ENCODE data around the gene TFF3. TPM values are rescaled to one million over a fixed set of nuclear protein-coding genes. Genes with fewer than 3 reads are reported as not detected.

TFF3 gene
- polyA plus RNA-seq, 3 donors = 0.07 TPM; not detected in 2

DNA sequence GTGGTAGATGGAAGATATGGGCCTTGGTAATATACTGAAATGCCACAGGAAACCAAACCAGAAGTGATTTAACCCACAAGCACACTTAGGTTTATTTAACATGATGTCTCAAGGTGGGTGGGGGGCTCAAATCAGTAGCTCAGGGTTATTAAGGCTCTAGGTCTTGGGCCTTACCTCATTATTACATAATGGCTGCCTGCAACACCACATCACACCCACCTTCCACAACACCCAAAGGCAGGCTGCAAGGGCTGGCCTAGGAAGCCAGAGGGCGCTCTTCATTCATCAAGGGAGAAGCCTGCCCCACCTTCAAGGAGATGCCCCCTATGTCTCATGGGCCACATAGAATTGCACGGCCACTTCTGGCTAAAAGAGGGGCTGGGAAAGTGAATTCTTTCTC, 45.1 kb upstream of the TFF3 start:
- Histone ChIP-seq H3K9me3 (replicated peaks in 1 of 2; ENCODE audit: control insufficient read depth in 1 of 2, insufficient read depth in 1 of 2, low read length in 2 of 2) (peaks cover 3 to 12% of the 10 kb centered on the region in 2 donors), H2AFZ (ENCODE audit: insufficient read depth, low read depth, low read length, poor library complexity, severe bottlenecking) (no peak overlapping the region), H4K20me1 (ENCODE audit: insufficient read depth, low read length) (no peaks in the 10 kb centered on the region), H3K4me3 (replicated peaks in 1 of 3; ENCODE audit: low read depth in 2 of 3, low read length in 3 of 3) (no peak overlapping the region), H3K36me3 (replicated peaks in 1 of 2; ENCODE audit: control insufficient read depth in 1 of 2, insufficient read depth in 2 of 2, low read length in 2 of 2) (no peaks in the 10 kb centered on the region), H3K4me1 (ENCODE audit: control insufficient read depth in 1 of 2, insufficient read depth in 2 of 2, low read length in 2 of 2) (peaks cover 0 to 6% of the 10 kb centered on the region in 2 donors), H3K4me2 (replicated peaks; ENCODE audit: extremely low read depth, low read length, poor library complexity, severe bottlenecking) (no peak overlapping the region), H3K79me2 (ENCODE audit: insufficient read depth, low read length) (no peaks in the 10 kb centered on the region), H3K9ac (ENCODE audit: insufficient read depth, low read length, poor library complexity, severe bottlenecking) (no peak overlapping the region), H3K27ac (ENCODE audit: low read depth in 1 of 2, low read length in 2 of 2) (no peak overlapping the region), H3K27me3 (ENCODE audit: control insufficient read depth in 2 of 2, insufficient read depth in 2 of 2, low read length in 2 of 2) (no peaks in the 10 kb centered on the region)
- Mint-ChIP-seq H3K36me3 (no peaks in the 10 kb centered on the region), H3K27me3 (ENCODE audit: low read depth in 3 of 3) (peaks cover 1 to 16% (median 12%) of the 10 kb centered on the region in 3 donors), H3K9me3 (peaks cover 2 to 17% (median 11%) of the 10 kb centered on the region in 7 donors), H3K27ac (no peak overlapping the region), H3K4me1 (peaks cover 9% of the 10 kb centered on the region), H3K4me3 (no peak overlapping the region)
- WGBS (ENCODE audit: insufficient coverage) = no CpG with 5 or more reads among the region's 2 CpGs
- intact Hi-C loops (cut with micrococcal nuclease) = no loop called here
- TF ChIP-seq, protein P1, sequence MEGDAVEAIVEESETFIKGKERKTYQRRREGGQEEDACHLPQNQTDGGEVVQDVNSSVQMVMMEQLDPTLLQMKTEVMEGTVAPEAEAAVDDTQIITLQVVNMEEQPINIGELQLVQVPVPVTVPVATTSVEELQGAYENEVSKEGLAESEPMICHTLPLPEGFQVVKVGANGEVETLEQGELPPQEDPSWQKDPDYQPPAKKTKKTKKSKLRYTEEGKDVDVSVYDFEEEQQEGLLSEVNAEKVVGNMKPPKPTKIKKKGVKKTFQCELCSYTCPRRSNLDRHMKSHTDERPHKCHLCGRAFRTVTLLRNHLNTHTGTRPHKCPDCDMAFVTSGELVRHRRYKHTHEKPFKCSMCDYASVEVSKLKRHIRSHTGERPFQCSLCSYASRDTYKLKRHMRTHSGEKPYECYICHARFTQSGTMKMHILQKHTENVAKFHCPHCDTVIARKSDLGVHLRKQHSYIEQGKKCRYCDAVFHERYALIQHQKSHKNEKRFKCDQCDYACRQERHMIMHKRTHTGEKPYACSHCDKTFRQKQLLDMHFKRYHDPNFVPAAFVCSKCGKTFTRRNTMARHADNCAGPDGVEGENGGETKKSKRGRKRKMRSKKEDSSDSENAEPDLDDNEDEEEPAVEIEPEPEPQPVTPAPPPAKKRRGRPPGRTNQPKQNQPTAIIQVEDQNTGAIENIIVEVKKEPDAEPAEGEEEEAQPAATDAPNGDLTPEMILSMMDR (IDR thresholded peaks at IDR 0.05) = no peak
- DNase-seq = no peak

DNA sequence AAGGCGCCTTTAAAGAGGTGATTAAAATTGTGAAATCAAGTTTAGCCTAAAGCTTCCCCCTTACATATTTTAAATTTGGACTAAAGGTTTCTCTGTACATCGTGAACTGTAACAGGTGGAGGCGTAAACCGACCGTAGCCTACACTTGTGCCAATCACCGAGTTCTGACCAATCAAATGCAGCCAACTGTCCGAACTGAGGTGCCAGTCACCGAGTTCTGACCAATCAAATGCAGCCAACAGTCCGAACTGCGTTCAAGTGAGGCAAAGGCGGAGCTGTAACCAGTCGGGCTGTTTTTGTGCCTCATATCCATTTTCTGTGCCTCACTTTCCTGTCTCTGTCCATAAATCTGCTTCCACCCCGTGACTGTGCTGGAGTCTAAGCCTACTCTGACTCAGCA, 43.7 kb upstream of the TFF3 start:
- Histone ChIP-seq H3K4me1 (ENCODE audit: control insufficient read depth in 1 of 2, insufficient read depth in 2 of 2, low read length in 2 of 2) (no peaks in the 10 kb centered on the region), H3K27ac (ENCODE audit: low read depth in 1 of 2, low read length in 2 of 2) (no peak overlapping the region), H3K27me3 (ENCODE audit: control insufficient read depth in 2 of 2, insufficient read depth in 2 of 2, low read length in 2 of 2) (no peaks in the 10 kb centered on the region), H2AFZ (ENCODE audit: insufficient read depth, low read depth, low read length, poor library complexity, severe bottlenecking) (no peak overlapping the region), H3K4me3 (replicated peaks in 1 of 3; ENCODE audit: low read depth in 2 of 3, low read length in 3 of 3) (no peak overlapping the region), H3K9me3 (replicated peaks in 1 of 2; ENCODE audit: control insufficient read depth in 1 of 2, insufficient read depth in 1 of 2, low read length in 2 of 2) (peaks cover 3 to 13% of the 10 kb centered on the region in 2 donors), H4K20me1 (ENCODE audit: insufficient read depth, low read length) (no peaks in the 10 kb centered on the region), H3K79me2 (ENCODE audit: insufficient read depth, low read length) (no peaks in the 10 kb centered on the region), H3K36me3 (replicated peaks in 1 of 2; ENCODE audit: control insufficient read depth in 1 of 2, insufficient read depth in 2 of 2, low read length in 2 of 2) (no peaks in the 10 kb centered on the region), H3K4me2 (replicated peaks; ENCODE audit: extremely low read depth, low read length, poor library complexity, severe bottlenecking) (no peak overlapping the region), H3K9ac (ENCODE audit: insufficient read depth, low read length, poor library complexity, severe bottlenecking) (no peak overlapping the region)
- H3K27ac Mint-ChIP-seq = peak overlapping the region in 1 of 7 donors; percentile 48
- intact Hi-C loops (cut with micrococcal nuclease) = no loop called here
- peaks cover 1 to 13% (median 6%) of the 10 kb centered on the region in 3 donors for H3K27me3 Mint-ChIP-seq (ENCODE audit: low read depth in 3 of 3)
- peaks cover 1% of the 10 kb centered on the region for H3K4me1 Mint-ChIP-seq
- no peak for DNase-seq
- 91% methylated on average over 12 of the region's 13 CpGs for WGBS (ENCODE audit: insufficient coverage)
- TF ChIP-seq, protein P1 (IDR thresholded peaks at IDR 0.05) = no peak
- H3K4me3 Mint-ChIP-seq = no peak overlapping the region
- H3K9me3 Mint-ChIP-seq = peaks cover 4 to 24% (median 17%) of the 10 kb centered on the region in 7 donors
- H3K36me3 Mint-ChIP-seq = no peaks in the 10 kb centered on the region
